Activated naive CD8-positive, alpha-beta T cell treated with anti-CD3 and anti-CD28 coated beads, Interleukin-2, amount 10 ng/mL, durations not matched to agents 7 days and 5 days (primary cell): Measurements from ENCODE around the gene NDST4. TPM values are rescaled to one million over a fixed set of nuclear protein-coding genes. Genes with fewer than 3 reads are reported as not detected.

Experiments used
- ATAC-seq: fragments of 150-1000 bp; cut with Tn5 transposase; one replicate; pipeline ENCODE4 v1.10.0; 2021; ENCODE audit warnings: low read depth, moderate library complexity
- POLR2A ChIA-PET: fragments of 350-600 bp; sonication (Branson Sonifier 250); formaldehyde crosslinking; loops from one replicate; lab custom pipeline; 2021; ENCODE audit warnings: antibody characterized with exemption; lab: Charles Lee
- DNase-seq: peaks from one replicate; pipeline ENCODE4 v3.0.0; 2021
- H3K27ac Mint-ChIP-seq: one replicate; pipeline ENCODE4 v1.8.0; 2022; ENCODE audit warnings: mild to moderate bottlenecking, mixed read lengths
- H3K27me3 Mint-ChIP-seq: one replicate; pipeline ENCODE4 v1.8.0; 2022; ENCODE audit warnings: mild to moderate bottlenecking, moderate library complexity, mixed read lengths
- H3K36me3 Mint-ChIP-seq: one replicate; pipeline ENCODE4 v1.8.0; 2021; ENCODE audit warnings: mild to moderate bottlenecking, mixed read lengths
- H3K4me1 Mint-ChIP-seq: one replicate; pipeline ENCODE4 v1.8.0; 2021; ENCODE audit warnings: mixed read lengths
- H3K4me3 Mint-ChIP-seq: one replicate; pipeline ENCODE4 v1.8.0; 2022; ENCODE audit warnings: mild to moderate bottlenecking, moderate library complexity, mixed read lengths
- H3K9me3 Mint-ChIP-seq: one replicate; pipeline ENCODE4 v1.8.0; 2021; ENCODE audit warnings: mixed read lengths
- total RNA-seq, 2 experiments: library from RNA; stranded (reverse); gene quantifications; one replicate each; pipeline ENCODE4 v1.2.3, GENCODE V29; 2021

Gene NDST4
- not detected for total RNA-seq

DNA sequence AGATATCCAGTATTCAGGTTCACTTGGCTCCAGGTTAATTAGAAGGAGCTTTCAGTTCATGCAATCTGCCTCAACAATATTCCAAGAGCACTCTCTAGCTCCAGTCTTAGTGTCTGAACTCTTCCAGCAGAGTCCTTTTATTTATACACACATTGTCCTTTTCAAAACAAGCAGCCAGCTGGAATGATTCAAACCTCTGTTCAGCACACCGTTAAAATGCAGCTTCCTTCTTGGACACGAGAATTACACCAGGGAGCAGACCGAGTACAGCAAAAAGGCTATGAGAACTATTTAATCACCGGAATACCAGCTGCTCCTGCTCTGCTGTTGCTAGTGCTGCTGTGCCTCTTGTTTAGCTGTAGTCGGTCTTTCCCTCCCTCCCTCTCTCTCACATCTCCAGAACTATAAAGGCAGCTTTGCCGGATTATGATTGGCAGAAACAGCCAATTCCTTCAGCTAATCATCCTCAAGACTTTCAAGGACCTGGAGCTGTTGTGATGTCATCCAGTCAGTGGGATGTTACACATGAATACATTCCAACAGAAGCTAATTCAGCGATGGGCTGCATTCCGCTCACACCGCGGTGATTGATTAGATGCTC lies at the start of gene NDST4:
Gene NDST4 (minus strand): TSS at position 115 of the 601 bp plus-strand sequence. CDS start 36,584 bp downstream, outside the sequence.
- H3K4me3 Mint-ChIP-seq, result no peak within 1 kb of the TSS
- no peaks in the 10 kb centered on the region for H3K27me3 Mint-ChIP-seq
- H3K36me3 Mint-ChIP-seq, result no peaks in the 10 kb centered on the region
- POLR2A ChIA-PET, result no interaction called here
- no peak within 1 kb of the TSS for H3K27ac Mint-ChIP-seq
- DNase-seq (no peak), ATAC-seq (no peak)
- no peaks in the 10 kb centered on the region for H3K4me1 Mint-ChIP-seq
- H3K9me3 Mint-ChIP-seq, result no peaks in the 10 kb centered on the region

GRCh38 chr4:115159141-115159540 lies 45.7 kb upstream of the NDST4 start:
- ATAC-seq (no peak), DNase-seq (no peak)
- H3K27ac Mint-ChIP-seq, result no peak overlapping the region
- H3K36me3 Mint-ChIP-seq, result no peaks in the 10 kb centered on the region
- POLR2A ChIA-PET, result no interaction called here
- H3K27me3 Mint-ChIP-seq, result no peaks in the 10 kb centered on the region
- no peak overlapping the region for H3K4me3 Mint-ChIP-seq
- H3K4me1 Mint-ChIP-seq, result no peaks in the 10 kb centered on the region
- no peaks in the 10 kb centered on the region for H3K9me3 Mint-ChIP-seq

DNA sequence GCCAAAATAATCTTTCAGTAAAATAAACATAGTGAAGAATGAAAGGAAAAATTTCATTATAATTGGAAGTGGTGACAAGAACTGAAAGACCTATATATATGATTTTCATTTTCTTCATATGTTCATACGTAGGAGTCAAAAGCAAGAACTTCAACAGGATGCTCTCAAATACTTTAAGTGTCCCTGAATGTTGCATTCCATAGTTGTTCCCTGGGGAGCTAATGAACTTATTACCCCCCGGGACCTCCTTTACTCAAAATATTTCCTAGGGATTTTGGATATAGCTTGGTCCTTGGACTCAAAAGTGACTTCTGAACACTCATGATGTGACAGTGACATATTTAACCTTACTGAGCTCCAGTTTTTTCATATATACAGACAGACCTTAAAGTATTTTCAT lies 44.9 kb upstream of the NDST4 start:
- no peaks in the 10 kb centered on the region for H3K27me3 Mint-ChIP-seq
- H3K9me3 Mint-ChIP-seq, result no peaks in the 10 kb centered on the region
- no peaks in the 10 kb centered on the region for H3K36me3 Mint-ChIP-seq
- no peaks in the 10 kb centered on the region for H3K4me1 Mint-ChIP-seq
- no peak for DNase-seq
- ATAC-seq, result no peak
- no peak overlapping the region for H3K4me3 Mint-ChIP-seq
- no peak overlapping the region for H3K27ac Mint-ChIP-seq
- POLR2A ChIA-PET, result no interaction called here

- no peak for ATAC-seq
- POLR2A ChIA-PET, result no interaction called here
- no peaks in the 10 kb centered on the region for H3K27me3 Mint-ChIP-seq
- DNase-seq, result no peak
- no peak overlapping the region for H3K4me3 Mint-ChIP-seq
- no peaks in the 10 kb centered on the region for H3K4me1 Mint-ChIP-seq
- H3K9me3 Mint-ChIP-seq, result no peaks in the 10 kb centered on the region
- H3K27ac Mint-ChIP-seq, result no peak overlapping the region
- no peaks in the 10 kb centered on the region for H3K36me3 Mint-ChIP-seq
Measured at GRCh38 chr4:115154826-115155225, 41.4 kb upstream of the NDST4 start.

GRCh38 chr4:115152965-115153364 lies 39.5 kb upstream of the NDST4 start:
- Mint-ChIP-seq H3K4me1 (no peaks in the 10 kb centered on the region), H3K36me3 (no peaks in the 10 kb centered on the region), H3K27ac (no peak overlapping the region), H3K27me3 (no peaks in the 10 kb centered on the region), H3K4me3 (no peak overlapping the region), H3K9me3 (no peaks in the 10 kb centered on the region)
- ATAC-seq (no peak), DNase-seq (no peak)
- POLR2A ChIA-PET, result no interaction called here

DNA sequence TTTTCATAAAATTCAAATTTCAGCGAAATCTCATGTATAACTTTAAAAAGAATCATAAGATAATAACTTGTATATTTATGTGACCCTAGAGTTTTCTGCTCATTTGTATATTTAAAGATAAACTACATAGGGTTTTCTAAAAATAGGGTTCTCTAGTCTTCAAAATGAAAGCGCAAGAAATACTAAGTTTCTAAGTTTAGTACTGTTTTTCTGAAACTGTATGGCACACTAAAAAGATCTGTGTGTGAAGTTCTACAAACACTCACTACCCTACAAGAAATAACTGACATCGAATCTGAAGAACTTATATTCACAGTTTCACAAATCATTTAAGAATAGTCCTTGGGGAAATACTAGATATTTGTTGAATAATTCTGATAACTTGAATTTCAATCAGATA lies 38.7 kb upstream of the NDST4 start:
- no peak overlapping the region for H3K4me3 Mint-ChIP-seq
- no peaks in the 10 kb centered on the region for H3K4me1 Mint-ChIP-seq
- ATAC-seq (no peak), DNase-seq (no peak)
- H3K36me3 Mint-ChIP-seq, result no peaks in the 10 kb centered on the region
- no peak overlapping the region for H3K27ac Mint-ChIP-seq
- no peaks in the 10 kb centered on the region for H3K9me3 Mint-ChIP-seq
- H3K27me3 Mint-ChIP-seq, result no peaks in the 10 kb centered on the region
- POLR2A ChIA-PET, result no interaction called here

DNA sequence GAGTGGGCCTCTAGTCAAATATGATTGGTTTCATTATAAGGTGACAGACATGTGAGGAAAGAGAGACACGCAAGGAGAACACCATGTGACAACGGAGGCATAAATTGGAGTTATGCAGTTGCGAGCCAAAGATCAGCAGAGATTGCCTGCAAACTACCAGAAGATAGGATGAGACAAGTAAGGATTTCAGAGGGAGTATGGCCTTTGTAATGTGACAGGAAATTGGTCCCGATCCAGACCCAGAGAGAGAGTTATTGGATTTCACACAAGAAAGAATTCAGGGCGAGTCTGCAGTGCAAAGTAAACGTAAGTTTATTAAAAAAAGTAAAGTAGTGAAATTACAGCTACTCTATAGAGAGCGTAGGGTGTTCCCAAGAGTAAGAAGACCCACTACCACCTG lies 35.7 kb upstream of the NDST4 start:
- POLR2A ChIA-PET, result no interaction called here
- no peak for DNase-seq
- Mint-ChIP-seq H3K36me3 (no peaks in the 10 kb centered on the region), H3K27ac (no peak overlapping the region), H3K4me1 (no peaks in the 10 kb centered on the region), H3K27me3 (no peaks in the 10 kb centered on the region), H3K9me3 (no peaks in the 10 kb centered on the region), H3K4me3 (no peak overlapping the region)
- no peak for ATAC-seq

GRCh38 chr4:115145393-115146160 lies 32.2 kb upstream of the NDST4 start:
- no peak overlapping the region for H3K4me3 Mint-ChIP-seq
- no peak overlapping the region for H3K27ac Mint-ChIP-seq
- no peak for DNase-seq
- POLR2A ChIA-PET, result no interaction called here
- ATAC-seq, result no peak
- H3K36me3 Mint-ChIP-seq, result no peaks in the 10 kb centered on the region
- no peaks in the 10 kb centered on the region for H3K9me3 Mint-ChIP-seq
- H3K27me3 Mint-ChIP-seq, result no peaks in the 10 kb centered on the region
- H3K4me1 Mint-ChIP-seq, result no peaks in the 10 kb centered on the region

DNA sequence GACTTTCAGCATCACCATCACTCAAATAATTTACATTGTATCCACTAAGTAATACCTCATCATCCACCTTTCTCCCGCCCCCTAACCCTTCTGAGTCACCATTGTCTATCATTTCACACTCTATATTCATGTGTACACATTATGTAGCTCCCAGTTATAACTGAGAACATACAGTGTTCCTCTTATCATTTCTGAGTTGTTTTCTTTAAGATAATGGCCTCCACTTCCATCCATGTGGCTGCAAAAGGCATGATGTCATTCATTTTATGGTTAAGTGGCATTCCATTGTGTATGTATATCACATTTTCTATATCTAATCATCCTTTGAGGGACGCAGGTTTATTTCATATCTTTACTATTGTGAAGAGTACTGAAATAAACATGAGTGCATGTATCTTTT lies 14.6 kb upstream of the NDST4 start:
- no peaks in the 10 kb centered on the region for H3K36me3 Mint-ChIP-seq
- H3K9me3 Mint-ChIP-seq, result no peaks in the 10 kb centered on the region
- H3K4me3 Mint-ChIP-seq, result no peak overlapping the region
- no peaks in the 10 kb centered on the region for H3K27me3 Mint-ChIP-seq
- POLR2A ChIA-PET, result no interaction called here
- H3K27ac Mint-ChIP-seq, result no peak overlapping the region
- ATAC-seq (no peak), DNase-seq (no peak)
- no peaks in the 10 kb centered on the region for H3K4me1 Mint-ChIP-seq

DNA sequence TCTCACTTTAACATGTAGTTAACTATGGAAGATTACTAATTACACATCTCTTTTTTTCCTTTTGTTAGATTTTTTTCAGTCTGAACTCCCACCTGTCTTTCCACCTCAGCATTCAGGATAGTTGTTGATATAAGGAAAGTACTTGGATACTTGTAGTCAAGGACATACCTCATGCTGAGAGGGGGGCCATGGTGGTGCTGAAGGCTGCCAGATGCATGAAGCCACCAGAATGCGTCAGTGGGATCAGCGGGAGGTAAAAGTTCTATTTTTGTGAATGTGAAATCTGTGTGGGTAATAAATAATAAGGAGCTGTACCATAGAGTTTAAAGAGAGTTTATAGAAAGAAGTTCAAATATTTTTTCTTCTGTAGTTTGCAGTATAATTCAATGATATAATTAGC lies 13.1 kb upstream of the NDST4 start:
- Mint-ChIP-seq H3K4me1 (no peaks in the 10 kb centered on the region), H3K4me3 (no peak overlapping the region), H3K9me3 (no peaks in the 10 kb centered on the region), H3K27ac (no peak overlapping the region), H3K27me3 (no peaks in the 10 kb centered on the region), H3K36me3 (no peaks in the 10 kb centered on the region)
- no peak for ATAC-seq
- POLR2A ChIA-PET, result no interaction called here
- DNase-seq, result no peak

GRCh38 chr4:115121351-115122043 lies 8.1 kb upstream of the NDST4 start:
- H3K27ac Mint-ChIP-seq, result no peak overlapping the region
- no peak for ATAC-seq
- H3K4me1 Mint-ChIP-seq, result no peaks in the 10 kb centered on the region
- no peak overlapping the region for H3K4me3 Mint-ChIP-seq
- DNase-seq, result no peak
- H3K36me3 Mint-ChIP-seq, result no peaks in the 10 kb centered on the region
- no peaks in the 10 kb centered on the region for H3K9me3 Mint-ChIP-seq
- POLR2A ChIA-PET, result no interaction called here
- H3K27me3 Mint-ChIP-seq, result no peaks in the 10 kb centered on the region

GRCh38 chr4:115119804-115120352 lies 6.5 kb upstream of the NDST4 start:
- Mint-ChIP-seq H3K27me3 (no peaks in the 10 kb centered on the region), H3K27ac (no peak overlapping the region), H3K36me3 (no peaks in the 10 kb centered on the region), H3K4me3 (no peak overlapping the region), H3K4me1 (no peaks in the 10 kb centered on the region), H3K9me3 (no peaks in the 10 kb centered on the region)
- POLR2A ChIA-PET, result no interaction called here
- ATAC-seq (no peak), DNase-seq (no peak)

- DNase-seq, result no peak
- Mint-ChIP-seq H3K36me3 (no peaks in the 10 kb centered on the region), H3K4me1 (no peaks in the 10 kb centered on the region), H3K27ac (no peak overlapping the region), H3K27me3 (no peaks in the 10 kb centered on the region), H3K4me3 (no peak overlapping the region), H3K9me3 (no peaks in the 10 kb centered on the region)
- POLR2A ChIA-PET, result no interaction called here
- ATAC-seq, result no peak
Measured at GRCh38 chr4:115117651-115118050, 4.2 kb upstream of the NDST4 start.
